ENCODE results near the gene IQSEC1. TPM values are rescaled to one million over a fixed set of nuclear protein-coding genes. Genes with fewer than 3 reads are reported as not detected.
A peak's percentile ranks its signal among the peaks of the same experiment; 100 is the strongest.

IQSEC1 gene
- total RNA-seq, 1 donor from 2014 or later, result 41.7 TPM

DNA sequence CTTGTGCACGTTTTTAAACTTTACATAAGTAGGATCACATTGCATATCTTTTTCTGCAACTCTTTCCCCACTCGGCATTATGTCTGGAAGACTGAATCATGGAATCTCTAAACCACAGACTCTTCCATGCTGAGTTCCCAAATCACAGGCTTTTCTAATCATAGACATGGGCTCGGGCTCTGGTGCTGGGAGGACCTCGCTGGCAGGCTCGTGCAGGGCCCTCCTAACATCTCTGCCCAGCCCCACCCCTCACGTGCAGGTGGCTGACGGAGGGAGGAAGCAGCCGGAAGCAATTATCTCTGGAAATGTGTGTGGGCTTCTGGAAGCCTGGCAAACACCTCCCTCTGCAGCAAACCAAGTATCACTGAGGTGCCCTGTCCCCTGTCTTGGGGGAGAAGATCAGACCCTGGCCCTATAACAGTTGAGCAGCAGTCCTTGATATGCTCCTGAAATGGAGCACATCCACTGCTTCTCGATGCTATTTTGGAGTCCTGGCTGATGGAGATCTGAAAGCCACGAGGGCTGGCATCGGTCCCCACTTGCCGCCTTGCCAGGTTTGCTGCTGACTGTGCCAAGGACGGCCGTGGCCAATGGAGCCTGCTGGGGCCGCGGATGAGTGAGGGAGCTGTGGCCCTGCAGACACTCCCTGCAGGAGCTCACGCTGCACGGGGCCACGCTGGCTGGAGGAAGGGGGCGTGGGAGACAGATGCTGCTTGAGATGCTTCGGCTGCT lies 4.4 kb upstream of the IQSEC1 start:
- Mint-ChIP-seq H3K9me3 (no peaks in the 10 kb centered on the region), H3K4me3 (no peak overlapping the region), H3K27ac (no peak overlapping the region), H3K36me3 (no peaks in the 10 kb centered on the region), H3K4me1 (peaks cover 2% of the 10 kb centered on the region), H3K27me3 (ENCODE audit: low read depth) (peaks cover 58% of the 10 kb centered on the region)
- TF ChIP-seq, protein P1, sequence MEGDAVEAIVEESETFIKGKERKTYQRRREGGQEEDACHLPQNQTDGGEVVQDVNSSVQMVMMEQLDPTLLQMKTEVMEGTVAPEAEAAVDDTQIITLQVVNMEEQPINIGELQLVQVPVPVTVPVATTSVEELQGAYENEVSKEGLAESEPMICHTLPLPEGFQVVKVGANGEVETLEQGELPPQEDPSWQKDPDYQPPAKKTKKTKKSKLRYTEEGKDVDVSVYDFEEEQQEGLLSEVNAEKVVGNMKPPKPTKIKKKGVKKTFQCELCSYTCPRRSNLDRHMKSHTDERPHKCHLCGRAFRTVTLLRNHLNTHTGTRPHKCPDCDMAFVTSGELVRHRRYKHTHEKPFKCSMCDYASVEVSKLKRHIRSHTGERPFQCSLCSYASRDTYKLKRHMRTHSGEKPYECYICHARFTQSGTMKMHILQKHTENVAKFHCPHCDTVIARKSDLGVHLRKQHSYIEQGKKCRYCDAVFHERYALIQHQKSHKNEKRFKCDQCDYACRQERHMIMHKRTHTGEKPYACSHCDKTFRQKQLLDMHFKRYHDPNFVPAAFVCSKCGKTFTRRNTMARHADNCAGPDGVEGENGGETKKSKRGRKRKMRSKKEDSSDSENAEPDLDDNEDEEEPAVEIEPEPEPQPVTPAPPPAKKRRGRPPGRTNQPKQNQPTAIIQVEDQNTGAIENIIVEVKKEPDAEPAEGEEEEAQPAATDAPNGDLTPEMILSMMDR (IDR thresholded peaks at IDR 0.05; ENCODE audit: unreplicated experiment), result no peak
- DNase-seq (ENCODE audit: low spot score in 2 of 2, unreplicated experiment in 2 of 2), result no peak

DNA sequence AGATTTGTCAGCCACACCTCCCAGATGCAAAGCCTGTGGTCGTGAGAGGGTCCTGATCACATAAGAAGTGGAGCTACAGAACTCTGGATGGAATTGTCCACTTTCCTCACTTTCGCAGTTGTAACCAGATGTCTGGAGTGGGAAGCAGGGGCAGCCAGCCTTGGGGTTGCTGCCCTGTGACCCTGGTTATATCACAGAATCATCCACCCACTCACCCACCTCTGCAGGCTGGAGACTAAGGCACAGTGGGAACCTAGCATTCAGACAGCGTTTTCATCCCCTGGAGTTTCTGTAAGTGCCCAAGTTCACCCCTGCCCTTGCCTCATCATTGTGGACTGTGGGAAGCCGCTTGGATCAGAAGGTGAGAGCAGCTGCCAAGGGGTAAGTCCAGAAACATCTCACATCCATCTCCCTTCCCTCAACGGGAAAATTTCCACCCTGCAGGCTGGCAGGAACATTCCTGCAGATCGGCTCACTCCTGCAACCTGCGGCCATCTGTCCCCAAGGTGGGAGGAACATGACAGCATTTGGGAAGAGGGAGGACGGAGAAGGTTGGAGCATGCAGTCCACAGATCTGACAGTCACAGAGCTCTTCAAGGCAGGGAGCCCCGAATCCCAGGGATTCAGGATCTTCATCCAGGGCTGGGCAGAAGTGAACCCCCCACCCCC lies 2.9 kb upstream of the IQSEC1 start:
- no peaks in the 10 kb centered on the region for H3K9me3 Mint-ChIP-seq
- TF ChIP-seq, protein P1 (IDR thresholded peaks at IDR 0.05; ENCODE audit: unreplicated experiment), result no peak
- H3K27ac Mint-ChIP-seq, result no peak overlapping the region
- DNase-seq (ENCODE audit: low spot score in 2 of 2, unreplicated experiment in 2 of 2), result no peak
- peaks cover 73% of the 10 kb centered on the region for H3K27me3 Mint-ChIP-seq (ENCODE audit: low read depth)
- peaks cover 2% of the 10 kb centered on the region for H3K4me1 Mint-ChIP-seq
- no peak overlapping the region for H3K4me3 Mint-ChIP-seq
- H3K36me3 Mint-ChIP-seq, result no peaks in the 10 kb centered on the region

DNA sequence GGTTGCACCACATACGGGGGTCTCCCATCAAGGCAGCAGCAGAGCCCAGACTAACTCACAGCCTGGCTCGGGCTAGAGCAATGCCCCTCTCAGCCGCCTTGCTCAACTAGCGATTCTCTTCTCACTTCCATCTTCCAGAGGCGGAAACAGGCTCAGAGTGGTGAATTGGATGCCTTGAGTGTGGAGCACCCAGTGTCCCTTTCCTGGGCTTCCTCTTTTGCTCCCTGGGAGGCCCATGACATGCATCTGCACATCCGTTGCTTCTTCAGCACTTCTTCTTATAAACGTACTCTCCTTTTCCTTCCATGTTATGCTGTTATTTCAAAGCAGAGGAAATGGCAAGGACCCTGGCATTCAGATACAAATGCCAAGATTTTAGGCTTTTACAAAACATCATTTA lies 2.1 kb upstream of the IQSEC1 start:
- Mint-ChIP-seq H3K36me3 (no peaks in the 10 kb centered on the region), H3K27ac (no peak overlapping the region), H3K4me3 (no peak overlapping the region), H3K9me3 (no peaks in the 10 kb centered on the region), H3K4me1 (peaks cover 2% of the 10 kb centered on the region), H3K27me3 (ENCODE audit: low read depth) (peaks cover 78% of the 10 kb centered on the region)
- DNase-seq (ENCODE audit: low spot score in 2 of 2, unreplicated experiment in 2 of 2), result no peak
- TF ChIP-seq, protein P1 (IDR thresholded peaks at IDR 0.05; ENCODE audit: unreplicated experiment), result no peak

DNA sequence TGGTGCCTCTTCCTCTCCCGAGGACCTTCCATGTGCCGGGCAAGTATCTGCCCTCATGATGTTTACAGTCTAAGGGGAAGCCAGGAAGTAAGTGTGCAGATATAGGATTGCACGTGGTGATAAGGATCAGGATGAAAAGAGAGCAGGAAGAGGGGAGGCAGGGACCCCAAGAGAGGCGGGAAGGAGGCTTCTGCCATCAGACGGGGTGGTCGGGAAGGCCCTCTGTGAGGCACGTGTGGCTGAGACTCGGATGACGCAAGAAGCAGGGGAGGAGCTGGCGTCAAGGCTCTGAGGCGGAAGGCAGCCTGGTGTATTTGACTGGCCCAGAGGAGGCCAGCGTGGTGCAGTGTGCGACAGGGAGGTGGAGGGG lies 762 bp upstream of the IQSEC1 start:
- TF ChIP-seq, protein P1 (IDR thresholded peaks at IDR 0.05; ENCODE audit: unreplicated experiment), result no peak
- Mint-ChIP-seq H3K4me3 (no peak overlapping the region), H3K27ac (no peak overlapping the region), H3K4me1 (peaks cover 2% of the 10 kb centered on the region), H3K27me3 (ENCODE audit: low read depth) (peaks cover 71% of the 10 kb centered on the region), H3K9me3 (no peaks in the 10 kb centered on the region), H3K36me3 (no peaks in the 10 kb centered on the region)
- no peak for DNase-seq (ENCODE audit: low spot score in 2 of 2, unreplicated experiment in 2 of 2)

DNA sequence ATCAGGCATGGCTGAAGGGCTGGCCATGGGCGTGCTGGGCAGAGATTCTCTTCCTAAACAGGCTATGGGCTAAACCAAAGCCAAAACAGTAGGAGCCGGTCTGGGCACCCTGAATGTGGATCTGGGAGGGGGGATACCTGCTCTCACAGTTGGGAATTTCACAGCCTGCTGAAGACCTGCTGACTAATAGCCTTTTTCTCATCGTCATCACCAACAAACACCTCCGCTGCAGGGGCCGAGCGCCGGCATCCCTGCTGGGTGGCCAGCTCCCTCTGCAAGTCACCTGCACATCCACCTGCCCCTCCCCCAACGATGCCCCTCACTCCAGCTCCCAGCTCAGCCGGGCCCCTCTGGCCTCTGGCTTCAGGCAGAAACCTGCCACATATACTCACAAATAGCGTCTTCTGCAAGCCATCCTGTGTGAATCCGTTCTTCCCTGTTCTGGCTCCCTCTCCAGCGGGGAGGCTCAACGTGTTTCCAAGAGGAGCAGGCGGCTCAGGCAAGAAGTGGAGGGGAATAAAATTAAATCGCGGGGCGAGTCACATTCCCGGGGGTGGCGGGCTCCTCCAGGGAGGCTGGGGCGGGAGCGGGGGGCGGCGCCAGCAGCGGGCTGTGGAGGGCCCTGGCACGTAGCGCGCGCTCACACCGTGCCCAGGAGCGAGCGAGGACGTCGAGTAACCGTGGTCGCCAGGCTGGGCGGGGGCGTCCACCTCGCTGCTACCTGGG lies 466 bp downstream of the IQSEC1 start:
- TF ChIP-seq, protein P1 (IDR thresholded peaks at IDR 0.05; ENCODE audit: unreplicated experiment), result no peak
- no peaks in the 10 kb centered on the region for H3K9me3 Mint-ChIP-seq
- H3K27ac Mint-ChIP-seq, result peak overlapping the region; percentile 41
- H3K4me1 Mint-ChIP-seq, result peaks cover 2% of the 10 kb centered on the region
- peaks cover 67% of the 10 kb centered on the region for H3K27me3 Mint-ChIP-seq (ENCODE audit: low read depth)
- peak overlapping the region; percentile 51 for H3K4me3 Mint-ChIP-seq
- DNase-seq (ENCODE audit: low spot score in 2 of 2, unreplicated experiment in 2 of 2), result no peak
- no peaks in the 10 kb centered on the region for H3K36me3 Mint-ChIP-seq

Measured in mesothelial cell of epicardium (in vitro differentiated cells).